B cell (primary cell): ENCODE data around the gene COPZ1. TPM values are rescaled to one million over a fixed set of nuclear protein-coding genes. Genes with fewer than 3 reads are reported as not detected.

ENCODE experiments used
- ATAC-seq: fragments of 200-7000 bp; cut with Tn5 transposase; one replicate; pipeline ENCODE4 v1.10.0; 2021; ENCODE audit warnings: low read depth, mild to moderate bottlenecking, moderate number of reproducible peaks, moderate library complexity
- CTCF ChIA-PET: fragments of 350-600 bp; sonication (Branson Sonifier 250); formaldehyde crosslinking; loops from one replicate; lab custom pipeline; 2021; ENCODE audit warnings: antibody characterized with exemption, inconsistent platforms; lab: Charles Lee
- POLR2A ChIA-PET: fragments of 350-600 bp; sonication (Branson Sonifier 250); formaldehyde crosslinking; loops from one replicate; lab custom pipeline; 2021; ENCODE audit warnings: antibody characterized with exemption; lab: Charles Lee
- DNase-seq: peaks from one replicate; pipeline ENCODE4 v3.0.0; 2013
- H2AFZ ChIP-seq: 2 replicates; pipeline ENCODE4 v1.6.1; 2012; ENCODE audit warnings: mild to moderate bottlenecking, low read depth, low read length; ENCODE audit not compliant: insufficient read depth, poor library complexity, severe bottlenecking
- H3K27ac ChIP-seq, 2 donors: 1 replicate in 1 of 2; 2 replicates in 1 of 2; pipeline ENCODE4 v1.5.1; 2012 to 2013; ENCODE audit warnings: low read length in 2 of 2, mild to moderate bottlenecking in 2 of 2, moderate library complexity in 1 of 2
- H3K27me3 ChIP-seq, 4 experiments: fragments of 200-600 bp in 1 of 4; sonication (generic) in 1 of 4; replicated peaks in 1 of 4; 1 replicate in 2 of 4; 2 replicates in 2 of 4; pipeline versions ENCODE4 v1.6.1 to v1.7.0; 2013 to 2016; ENCODE audit warnings: low read length in 3 of 4, mild to moderate bottlenecking in 2 of 4, mixed read lengths in 1 of 4, moderate library complexity in 1 of 4; ENCODE audit not compliant: insufficient read depth in 4 of 4, control insufficient read depth in 3 of 4; ENCODE audit errors: control extremely low read depth in 1 of 4
- H3K36me3 ChIP-seq, 2 experiments: replicated peaks in 1 of 2; 1 replicate in 1 of 2; 2 replicates in 1 of 2; pipeline versions ENCODE4 v1.6.1 to v1.7.1; 2013; ENCODE audit warnings: low read length in 1 of 2; ENCODE audit not compliant: insufficient read depth in 2 of 2, control insufficient read depth in 1 of 2; ENCODE audit errors: control extremely low read depth in 1 of 2, extremely low read depth in 1 of 2
- H3K4me1 ChIP-seq, 2 donors: fragments of 200-600 bp in 1 of 2; sonication (generic) in 1 of 2; 1 replicate in 1 of 2; 2 replicates in 1 of 2; pipeline versions ENCODE4 v1.5.1 to v1.6.1; 2013 to 2017; ENCODE audit warnings: low read length in 2 of 2; ENCODE audit not compliant: control insufficient read depth in 2 of 2, insufficient read depth in 2 of 2
- H3K4me2 ChIP-seq: replicated peaks from 2 replicates; pipeline ENCODE3; 2012; ENCODE audit warnings: mild to moderate bottlenecking, low read depth, low read length; ENCODE audit not compliant: poor library complexity, severe bottlenecking
- H3K4me3 ChIP-seq, 5 experiments: fragments of 200-600 bp in 1 of 5; sonication (generic) in 1 of 5; 1 replicate in 3 of 5; 2 replicates in 2 of 5; pipeline versions ENCODE4 v1.5.1 to v1.7.0; 2011 to 2016; ENCODE audit warnings: low read length in 4 of 5, mild to moderate bottlenecking in 4 of 5, low read depth in 2 of 5, control low read depth in 1 of 5, moderate library complexity in 1 of 5; ENCODE audit not compliant: insufficient read depth in 1 of 5; ENCODE audit errors: control extremely low read depth in 1 of 5, extremely low read depth in 1 of 5
- H3K79me2 ChIP-seq: fragments of 200-600 bp; sonication (generic); one replicate; pipeline ENCODE4 v1.6.0; 2016; ENCODE audit warnings: low read length; ENCODE audit not compliant: control insufficient read depth, insufficient read depth
- H3K9ac ChIP-seq: fragments of 200-600 bp; sonication (generic); 2 replicates; pipeline ENCODE4 v1.6.1; 2017; ENCODE audit warnings: mild to moderate bottlenecking, low read length, moderate library complexity
- H3K9me3 ChIP-seq, 3 donors: one replicate each; pipeline versions ENCODE4 v1.6.1 to v1.7.1; 2013; ENCODE audit warnings: low read length in 2 of 3; ENCODE audit not compliant: control insufficient read depth in 2 of 3, insufficient read depth in 1 of 3; ENCODE audit errors: control extremely low read depth in 1 of 3
- H4K20me1 ChIP-seq: 2 replicates; pipeline ENCODE4 v1.6.0; 2012; ENCODE audit warnings: mild to moderate bottlenecking, low read length; ENCODE audit not compliant: insufficient read depth, control insufficient read depth, poor library complexity, severe bottlenecking
- H3K27ac Mint-ChIP-seq: one replicate; pipeline ENCODE4 v1.8.0; 2021; ENCODE audit warnings: mixed read lengths
- H3K27me3 Mint-ChIP-seq: one replicate; pipeline ENCODE4 v1.8.0; 2021; ENCODE audit warnings: mixed read lengths
- H3K4me1 Mint-ChIP-seq: one replicate; pipeline ENCODE4 v1.8.0; 2021; ENCODE audit warnings: mixed read lengths
- H3K4me3 Mint-ChIP-seq: one replicate; pipeline ENCODE4 v1.8.0; 2021; ENCODE audit warnings: mixed read lengths
- H3K9me3 Mint-ChIP-seq: one replicate; pipeline ENCODE4 v1.8.0; 2022; ENCODE audit warnings: mixed read lengths; ENCODE audit not compliant: insufficient read depth
- CTCF ChIP-seq: fragments of 200-600 bp; IDR thresholded peaks from one replicate; pipeline ENCODE4 v1.8.0; 2022; ENCODE audit warnings: antibody characterized with exemption, mild to moderate bottlenecking
- EZH2 ChIP-seq: IDR thresholded peaks from 2 replicates; pipeline ENCODE4 v1.6.1; 2012; ENCODE audit warnings: borderline replicate concordance, low read depth, mild to moderate bottlenecking, moderate library complexity, low read length; ENCODE audit not compliant: insufficient read depth, poor library complexity, severe bottlenecking
- whole genome bisulfite sequencing: methylation state at CpG from one replicate; pipeline ENCODE4 v1.1.5; 2013; ENCODE audit warnings: missing lambda C conversion rate; ENCODE audit not compliant: insufficient coverage; 5-methylcytosine and 5-hydroxymethylcytosine counted together
- intact Hi-C: fragments of 100-400 bp; cut with micrococcal nuclease; formaldehyde crosslinking; loops from one replicate; pipeline ENCODE4 v1.10.0; 2022
- polyA plus RNA-seq: library from polyadenylated mRNA; depleted of rRNA; stranded (reverse); fragments of >200 nt; gene quantifications from 2 replicates; pipeline ENCODE4 v1.2.3, GENCODE V29; 2012
- total RNA-seq, 2 donors: library from RNA; stranded (reverse); fragments of 120-200 nt in 1 of 2; gene quantifications; 1 replicate in 1 of 2; 2 replicates in 1 of 2; pipeline versions ENCODE4 v1.2.3 to v1.2.4, GENCODE V29; 2013 to 2022

Gene COPZ1
- total and polyA plus RNA-seq, 2 donors (not counting 1 experiment from before 2014, with no cell fraction given) = 54.9 to 72.1 TPM

GRCh38 chr12:54377797-54378515 lies 53.0 kb downstream of the COPZ1 start:
- Histone ChIP-seq H3K4me2 (no peak overlapping the region), H3K9me3 (no peaks in the 10 kb centered on the region), H3K4me3 (no peak overlapping the region), H4K20me1 (peaks cover 8% of the 10 kb centered on the region), H3K9ac (no peak overlapping the region), H3K4me1 (peaks cover 10 to 29% of the 10 kb centered on the region in 2 donors), H2AFZ (no peak overlapping the region), H3K27me3 (no peaks in the 10 kb centered on the region), H3K27ac (no peak overlapping the region), H3K36me3 (peaks cover 0 to 39% of the 10 kb centered on the region in 2 experiments), H3K79me2 (peaks cover 35% of the 10 kb centered on the region)
- peaks cover 19% of the 10 kb centered on the region for H3K4me1 Mint-ChIP-seq
- intact Hi-C loops = no loop called here
- no CpG with 5 or more reads among the region's 6 CpGs for WGBS
- H3K27me3 Mint-ChIP-seq = no peaks in the 10 kb centered on the region
- DNase-seq = no peak
- H3K27ac Mint-ChIP-seq = no peak overlapping the region
- H3K9me3 Mint-ChIP-seq = no peaks in the 10 kb centered on the region
- ChIA-PET POLR2A (no interaction called here), CTCF (interaction anchor here (0.7 to 5.0 kb wide), 8 partner anchors 10 to 163 kb away, joined by 3 to 49 read pairs (median 27); no protein-coding TSS in a partner anchor)
- no peak for TF ChIP-seq EZH2
- no peak for TF ChIP-seq CTCF
- H3K4me3 Mint-ChIP-seq = peak overlapping the region; percentile 60
- ATAC-seq = no peak
